HG03439 (cell line): Measurements from ENCODE around the gene DSE.
A peak's percentile ranks its signal among the peaks of the same experiment; 100 is the strongest.

ENCODE experiments used
- ATAC-seq: cut with Tn5 transposase; IDR thresholded peaks from one replicate; pipeline ENCODE4 v1.9.1; 2021; ENCODE audit warnings: mild to moderate bottlenecking, moderate library complexity; ENCODE audit not compliant: unreplicated experiment

DSE gene

GRCh38 chr6:116471531-116471930 lies 100.8 kb downstream of the DSE start:
- no peak for ATAC-seq

GRCh38 chr6:116472706-116473105 lies 102.0 kb downstream of the DSE start:
- no peak for ATAC-seq

- no peak for ATAC-seq
Measured at GRCh38 chr6:116475141-116475540, 104.4 kb downstream of the DSE start.

GRCh38 chr6:116476002-116476678 lies 105.4 kb downstream of the DSE start:
- peak; percentile 100 for ATAC-seq

- no peak for ATAC-seq
Measured at GRCh38 chr6:116482780-116483179, 112.0 kb downstream of the DSE start.

- no peak for ATAC-seq
Measured at GRCh38 chr6:116483616-116484015, 112.9 kb downstream of the DSE start.

- ATAC-seq, result no peak
Measured at GRCh38 chr6:116485559-116486184, 114.9 kb downstream of the DSE start.

GRCh38 chr6:116491610-116492330 lies 121.0 kb downstream of the DSE start:
- no peak for ATAC-seq

GRCh38 chr6:116492331-116493067 lies 121.8 kb downstream of the DSE start:
- no peak for ATAC-seq
